Muscle layer of colon (tissue), 2 donors: ENCODE measurements around the gene RNF149.
"Not testable (repeated sequence)": the region's sequence is repeated elsewhere in the genome, so short reads cannot be mapped to it uniquely, and the experiment has no call there.

Source experiments
- H3K27ac ChIP-seq: one replicate; pipeline ENCODE4 v1.7.0; 2013; ENCODE audit warnings: low read depth, mild to moderate bottlenecking, low read length, moderate library complexity
- H3K27me3 ChIP-seq, 2 donors: one replicate each; pipeline ENCODE4 v1.7.0; 2013; ENCODE audit warnings: low read length in 2 of 2, mild to moderate bottlenecking in 2 of 2; ENCODE audit not compliant: insufficient read depth in 2 of 2, control insufficient read depth in 1 of 2
- H3K36me3 ChIP-seq: one replicate; pipeline ENCODE4 v1.7.0; 2013; ENCODE audit warnings: mild to moderate bottlenecking, low read length; ENCODE audit not compliant: insufficient read depth
- H3K4me1 ChIP-seq: one replicate; pipeline ENCODE4 v1.7.0; 2013; ENCODE audit warnings: mild to moderate bottlenecking, low read length; ENCODE audit not compliant: insufficient read depth
- H3K4me3 ChIP-seq, 2 donors: one replicate each; pipeline ENCODE4 v1.7.0; 2013; ENCODE audit warnings: low read length in 2 of 2, low read depth in 1 of 2, mild to moderate bottlenecking in 1 of 2, moderate library complexity in 1 of 2
- H3K9ac ChIP-seq: one replicate; pipeline ENCODE4 v1.7.0; 2013; ENCODE audit warnings: low read length
- H3K9me3 ChIP-seq: one replicate; pipeline ENCODE4 v1.7.0; 2013; ENCODE audit warnings: mild to moderate bottlenecking, low read length
- donor health status: abdominal sarcoma.
- donor health status: Adenocarcinoma of cecum.

Gene RNF149, protein sequence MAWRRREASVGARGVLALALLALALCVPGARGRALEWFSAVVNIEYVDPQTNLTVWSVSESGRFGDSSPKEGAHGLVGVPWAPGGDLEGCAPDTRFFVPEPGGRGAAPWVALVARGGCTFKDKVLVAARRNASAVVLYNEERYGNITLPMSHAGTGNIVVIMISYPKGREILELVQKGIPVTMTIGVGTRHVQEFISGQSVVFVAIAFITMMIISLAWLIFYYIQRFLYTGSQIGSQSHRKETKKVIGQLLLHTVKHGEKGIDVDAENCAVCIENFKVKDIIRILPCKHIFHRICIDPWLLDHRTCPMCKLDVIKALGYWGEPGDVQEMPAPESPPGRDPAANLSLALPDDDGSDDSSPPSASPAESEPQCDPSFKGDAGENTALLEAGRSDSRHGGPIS

DNA sequence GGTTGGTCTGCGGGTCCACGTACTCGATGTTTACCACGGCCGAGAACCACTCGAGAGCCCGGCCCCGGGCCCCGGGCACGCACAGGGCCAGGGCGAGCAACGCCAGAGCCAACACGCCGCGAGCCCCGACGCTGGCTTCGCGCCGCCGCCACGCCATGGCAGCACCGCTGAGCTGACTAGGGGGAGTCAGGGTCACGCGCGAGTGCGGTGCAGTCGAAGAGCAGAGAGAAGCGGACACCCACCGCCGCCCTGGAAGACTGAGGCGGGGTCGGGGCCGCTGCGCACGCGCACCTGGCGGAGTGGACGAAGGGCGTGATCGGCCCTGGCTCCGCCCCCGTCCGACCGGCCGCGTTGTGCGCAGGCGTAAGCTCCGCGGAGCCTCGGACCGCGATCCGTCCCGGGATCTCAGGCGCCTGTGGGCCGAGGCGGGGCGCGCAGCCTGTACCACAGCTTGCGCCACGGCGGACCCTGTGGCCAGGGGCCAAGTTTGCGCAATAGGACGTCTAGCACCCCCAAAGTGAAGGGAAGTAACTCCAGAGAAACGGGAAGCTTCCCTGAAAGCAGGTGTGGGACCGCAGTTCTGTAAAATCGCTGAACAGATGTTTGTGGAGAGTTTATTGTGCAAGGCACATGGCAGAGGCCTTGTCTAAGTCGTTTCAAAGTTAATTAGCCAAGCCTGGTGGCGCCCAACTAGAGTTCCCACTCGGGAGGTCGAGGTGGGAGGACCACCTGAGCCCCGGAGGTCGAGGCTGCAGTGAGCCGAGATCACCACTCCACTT lies at the start of gene RNF149:
Gene RNF149, minus strand, starts transcription at position 270 of the 779 bp plus-strand sequence. Its CDS starts 113 bp downstream, at position 157.
- H3K4me1 ChIP-seq = peaks cover 33% of the 10 kb centered on the region
- H3K27me3 ChIP-seq = no peaks in the 10 kb centered on the region
- no peaks in the 10 kb centered on the region for H3K9me3 ChIP-seq
- peak within 1 kb of the TSS; percentile 80 for H3K9ac ChIP-seq
- H3K4me3 ChIP-seq = peak within 1 kb of the TSS; percentile 88 to 97
- peak within 1 kb of the TSS; percentile 81 for H3K27ac ChIP-seq
- no peaks in the 10 kb centered on the region for H3K36me3 ChIP-seq

GRCh38 chr2:101357376-101357775 lies 48.9 kb upstream of the RNF149 start:
- Histone ChIP-seq H3K9me3 (no peaks in the 10 kb centered on the region), H3K36me3 (no peaks in the 10 kb centered on the region), H3K9ac (no peak overlapping the region), H3K27me3 (no peaks in the 10 kb centered on the region), H3K4me1 (no peaks in the 10 kb centered on the region), H3K4me3 (no peak overlapping the region), H3K27ac (no peak overlapping the region)

DNA sequence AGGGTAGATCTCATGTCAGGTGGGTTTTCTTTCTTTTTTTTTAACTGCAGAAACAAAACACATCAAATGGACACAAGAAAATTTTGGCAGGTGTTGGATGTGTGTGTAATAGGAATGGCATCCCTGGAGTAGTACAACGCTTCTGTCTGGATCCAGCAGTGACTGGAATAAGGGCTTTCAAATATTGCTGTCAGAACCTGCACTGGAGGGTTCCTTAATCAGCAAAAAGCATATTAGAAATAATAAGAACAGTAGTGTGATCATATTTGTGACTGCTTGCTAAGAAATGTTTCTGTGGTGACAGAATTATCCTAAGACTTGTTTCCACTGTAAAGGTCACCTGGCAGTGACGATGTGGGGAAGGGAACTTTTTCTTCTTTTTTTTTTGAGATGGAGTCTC lies 48.0 kb upstream of the RNF149 start:
- Histone ChIP-seq H3K9me3 (no peaks in the 10 kb centered on the region), H3K27me3 (no peaks in the 10 kb centered on the region), H3K4me1 (no peaks in the 10 kb centered on the region), H3K36me3 (no peaks in the 10 kb centered on the region), H3K9ac (no peak overlapping the region), H3K4me3 (no peak overlapping the region), H3K27ac (no peak overlapping the region)

DNA sequence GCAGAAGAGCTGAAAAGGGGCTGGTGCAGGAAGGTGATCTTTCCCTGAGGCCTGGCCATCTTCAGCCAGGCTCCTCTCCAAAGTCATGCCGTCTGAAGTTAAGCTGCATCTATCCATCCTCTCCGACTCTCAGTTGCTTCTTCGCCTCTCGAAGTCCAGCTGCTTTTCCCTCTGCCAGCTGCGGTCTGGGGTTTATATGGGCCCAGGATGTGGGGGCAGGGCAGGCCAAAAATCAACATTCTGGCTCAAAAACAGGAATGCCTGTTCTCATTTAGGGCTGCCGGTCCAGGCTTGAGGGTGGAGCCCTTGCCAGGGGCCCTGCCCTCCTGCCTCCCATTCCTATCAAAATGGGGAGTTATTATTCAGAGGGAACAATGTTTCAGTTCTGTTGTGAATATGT lies 47.6 kb upstream of the RNF149 start:
- no peaks in the 10 kb centered on the region for H3K4me1 ChIP-seq
- no peaks in the 10 kb centered on the region for H3K27me3 ChIP-seq
- H3K4me3 ChIP-seq = no peak overlapping the region
- H3K27ac ChIP-seq = no peak overlapping the region
- no peaks in the 10 kb centered on the region for H3K9me3 ChIP-seq
- no peak overlapping the region for H3K9ac ChIP-seq
- no peaks in the 10 kb centered on the region for H3K36me3 ChIP-seq

DNA sequence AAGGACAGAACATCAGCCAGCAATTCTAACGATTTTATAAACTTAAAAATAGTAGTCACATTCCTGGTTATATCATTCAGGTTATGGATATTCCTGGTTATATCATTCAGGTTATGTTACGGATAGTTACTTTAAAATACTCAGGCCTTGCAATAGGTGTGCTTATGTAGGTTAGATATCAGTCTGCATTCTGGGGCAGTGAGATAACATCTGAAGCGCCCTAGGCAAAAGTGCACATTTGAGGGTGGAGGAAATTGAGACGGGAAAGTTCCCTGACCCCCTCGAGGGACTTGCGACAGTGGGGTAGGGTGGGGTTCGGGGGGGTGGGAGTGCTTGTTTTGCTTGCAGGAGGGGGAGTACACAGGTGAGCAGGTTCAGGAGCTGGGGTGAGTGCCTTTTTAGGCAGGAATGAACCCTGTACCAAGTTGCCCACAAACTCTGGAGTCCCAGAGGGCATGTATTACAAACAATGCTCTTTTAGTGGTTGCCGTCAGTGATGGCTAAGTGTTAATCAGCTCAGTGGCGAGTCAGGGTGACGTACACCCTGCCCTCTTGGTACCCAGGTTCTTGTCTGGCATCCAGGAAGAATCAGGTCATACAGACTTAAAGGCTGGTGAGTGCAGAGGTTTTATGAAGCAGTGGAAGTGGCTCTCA lies 47.0 kb upstream of the RNF149 start:
- Histone ChIP-seq H3K27ac (no peak overlapping the region), H3K36me3 (no peaks in the 10 kb centered on the region), H3K9me3 (no peaks in the 10 kb centered on the region), H3K9ac (no peak overlapping the region), H3K27me3 (no peaks in the 10 kb centered on the region), H3K4me3 (no peak overlapping the region), H3K4me1 (no peaks in the 10 kb centered on the region)

DNA sequence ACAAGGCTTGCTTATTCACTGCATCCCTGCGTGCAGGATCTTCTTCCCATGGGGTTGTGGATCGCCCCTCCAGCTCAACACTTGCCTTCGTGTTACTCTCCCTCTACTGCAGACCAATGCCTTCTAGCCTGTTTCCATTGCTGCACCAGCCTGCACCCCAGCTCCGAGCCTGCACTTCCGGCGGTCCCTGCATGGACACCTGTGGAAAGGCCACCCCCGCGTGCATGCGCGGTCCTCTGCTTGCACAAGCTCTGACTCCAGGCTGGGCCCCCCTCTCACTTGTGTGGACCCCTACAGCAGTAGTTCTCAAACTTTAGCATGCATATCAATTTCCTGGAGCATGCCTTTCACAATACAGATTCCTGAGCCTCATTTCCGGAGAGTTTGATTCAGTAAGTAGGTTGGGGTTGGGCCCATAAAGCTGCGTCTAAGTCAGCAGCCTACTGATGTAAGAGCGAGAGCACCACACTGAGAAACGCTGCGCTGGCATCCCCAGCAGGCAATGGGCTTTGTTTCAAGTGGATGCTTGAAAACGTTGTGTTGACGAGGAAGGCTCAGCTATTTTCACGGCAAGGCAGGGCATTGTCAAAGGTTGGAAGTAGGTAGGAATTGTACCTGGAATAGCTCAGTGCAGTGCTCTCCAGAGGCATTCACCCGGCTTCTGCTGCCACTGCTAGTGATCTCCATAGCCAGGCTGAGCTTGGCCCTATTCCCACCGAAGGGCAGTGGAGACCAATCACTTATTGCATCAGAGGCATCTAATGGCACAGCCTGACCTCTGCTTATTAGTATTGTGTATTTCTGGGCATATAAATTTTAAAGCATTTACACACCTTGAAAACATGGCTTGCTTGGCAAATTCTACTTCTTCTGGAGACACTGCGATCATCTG lies 46.2 kb upstream of the RNF149 start:
- no peaks in the 10 kb centered on the region for H3K4me1 ChIP-seq
- no peaks in the 10 kb centered on the region for H3K9me3 ChIP-seq
- H3K36me3 ChIP-seq = no peaks in the 10 kb centered on the region
- no peak overlapping the region for H3K9ac ChIP-seq
- no peak overlapping the region for H3K4me3 ChIP-seq
- no peaks in the 10 kb centered on the region for H3K27me3 ChIP-seq
- no peak overlapping the region for H3K27ac ChIP-seq

DNA sequence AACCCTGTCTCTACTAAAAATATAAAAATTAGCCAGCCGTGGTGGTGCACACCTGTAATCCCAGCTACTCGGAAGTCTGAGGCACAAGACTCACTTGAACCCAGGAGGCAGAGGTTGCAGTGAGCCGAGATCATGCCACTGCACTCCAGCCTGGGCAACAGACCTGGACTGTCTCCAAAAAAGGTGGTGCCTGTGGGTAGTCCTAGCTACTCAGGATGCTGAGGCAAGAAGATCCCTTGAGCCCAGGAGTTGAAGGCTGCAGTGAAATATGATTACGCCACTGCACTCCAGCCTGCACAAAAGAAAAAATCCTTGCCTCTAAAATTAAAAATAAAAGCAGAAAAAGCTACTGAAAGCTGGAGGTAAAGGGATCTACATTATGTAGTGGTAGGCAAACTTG lies 44.1 kb upstream of the RNF149 start:
- H3K27me3 ChIP-seq, H3K36me3 ChIP-seq, H3K27ac ChIP-seq, H3K9ac ChIP-seq, H3K4me3 ChIP-seq, H3K9me3 ChIP-seq, H3K4me1 ChIP-seq: not testable (repeated sequence)

DNA sequence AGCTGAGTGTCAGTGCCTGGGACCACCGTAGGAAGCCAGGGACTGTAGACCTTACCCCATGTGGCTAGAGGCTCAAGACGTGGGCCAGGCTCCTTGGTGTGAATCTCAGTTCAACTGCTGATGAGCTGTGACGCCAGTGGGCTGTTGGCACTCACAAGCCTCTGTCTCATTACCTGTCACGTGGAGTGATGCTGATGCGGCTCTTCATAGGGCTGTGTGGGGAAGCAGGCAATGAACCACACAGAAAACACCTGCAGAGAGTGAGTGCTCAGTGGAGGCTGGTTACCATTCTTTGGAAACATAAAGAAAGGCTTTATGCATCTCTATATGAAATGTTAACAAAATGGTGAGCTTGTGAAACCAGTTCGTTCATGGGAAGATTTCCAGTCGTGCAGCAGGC lies 42.7 kb upstream of the RNF149 start:
- no peaks in the 10 kb centered on the region for H3K36me3 ChIP-seq
- no peaks in the 10 kb centered on the region for H3K9me3 ChIP-seq
- no peaks in the 10 kb centered on the region for H3K4me1 ChIP-seq
- H3K27me3 ChIP-seq = no peaks in the 10 kb centered on the region
- no peak overlapping the region for H3K27ac ChIP-seq
- no peak overlapping the region for H3K9ac ChIP-seq
- no peak overlapping the region for H3K4me3 ChIP-seq

DNA sequence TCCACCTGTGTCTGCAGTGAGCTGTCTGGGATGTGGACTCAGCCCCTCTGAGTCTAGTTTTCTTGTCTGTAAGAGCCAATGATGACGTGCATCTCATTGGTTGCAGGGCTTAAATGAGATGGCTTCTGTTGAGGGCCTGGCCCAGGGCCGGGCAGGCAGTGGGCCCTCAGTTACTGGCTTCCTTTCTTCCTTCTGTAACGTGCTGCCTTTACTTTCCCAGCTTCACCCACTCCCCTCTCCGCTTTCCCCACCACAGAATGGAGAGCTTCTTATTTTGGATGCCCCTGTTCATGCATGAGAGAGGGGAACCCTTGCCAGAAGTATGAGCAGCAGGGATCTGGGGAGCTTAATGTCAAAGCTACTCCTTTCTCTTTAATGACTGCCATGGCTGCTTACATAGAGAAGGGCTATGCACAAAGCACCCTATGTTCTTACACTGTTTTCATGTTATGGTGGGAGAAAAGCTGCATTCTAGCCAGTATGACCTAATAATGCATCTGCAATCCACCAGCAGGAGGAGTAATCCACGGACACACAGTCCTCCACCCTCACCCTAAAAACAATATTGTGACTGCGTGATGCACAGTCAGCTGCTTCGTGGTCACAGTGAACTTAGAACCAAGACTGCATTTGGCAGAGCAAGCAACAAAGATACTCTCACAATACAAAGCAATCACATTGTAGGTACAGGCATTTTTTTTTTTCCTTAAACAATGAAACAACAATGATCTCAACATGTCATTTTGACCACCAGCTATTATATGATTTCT lies 41.6 kb upstream of the RNF149 start:
- no peak overlapping the region for H3K9ac ChIP-seq
- no peaks in the 10 kb centered on the region for H3K4me1 ChIP-seq
- H3K27me3 ChIP-seq = no peaks in the 10 kb centered on the region
- H3K9me3 ChIP-seq = no peaks in the 10 kb centered on the region
- H3K36me3 ChIP-seq = no peaks in the 10 kb centered on the region
- no peak overlapping the region for H3K4me3 ChIP-seq
- no peak overlapping the region for H3K27ac ChIP-seq

DNA sequence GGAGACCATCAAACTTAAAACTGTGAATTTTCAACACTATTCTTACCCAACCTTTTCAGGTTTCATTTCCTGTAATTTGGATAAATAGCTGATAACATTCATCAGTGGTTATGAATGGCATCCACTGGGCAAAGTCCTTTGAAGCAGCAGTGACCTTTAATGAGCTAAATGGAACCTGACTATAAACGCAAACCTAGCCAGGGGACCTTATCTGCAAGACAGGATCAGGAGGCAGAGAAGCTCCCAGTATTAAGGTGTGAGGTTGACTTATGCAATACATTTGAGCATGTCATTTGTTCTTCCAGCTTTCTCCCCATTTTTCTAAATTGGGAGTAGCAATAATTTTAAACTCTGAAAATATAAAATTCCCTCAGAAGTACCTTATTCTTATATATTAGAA lies 40.4 kb upstream of the RNF149 start:
- Histone ChIP-seq H3K27ac (no peak overlapping the region), H3K4me1 (no peaks in the 10 kb centered on the region), H3K27me3 (no peaks in the 10 kb centered on the region), H3K9ac (no peak overlapping the region), H3K9me3 (no peaks in the 10 kb centered on the region), H3K4me3 (no peak overlapping the region), H3K36me3 (no peaks in the 10 kb centered on the region)
